GM04504 (cell line): Measurements from ENCODE around the gene NFKBIA.
"Not testable (repeated sequence)": the region's sequence is repeated elsewhere in the genome, so short reads cannot be mapped to it uniquely, and the experiment has no call there.

Source experiments
- DNase-seq: peaks from one replicate; pipeline ENCODE4 v3.0.0-alpha.2; 2012; ENCODE audit warnings: low read depth

NFKBIA gene

GRCh38 chr14:35368139-35368460, 36.4 kb downstream of the NFKBIA start:
- DNase-seq: no peak

GRCh38 chr14:35367056-35367372, 37.5 kb downstream of the NFKBIA start:
- DNase-seq: no peak

- no peak for DNase-seq
These were observed 38.0 kb downstream of the NFKBIA start for GRCh38 chr14:35366521-35366976.

GRCh38 chr14:35366056-35366451, 38.5 kb downstream of the NFKBIA start:
- DNase-seq: no peak

GRCh38 chr14:35365130-35366055, 39.2 kb downstream of the NFKBIA start:
- no peak for DNase-seq

- no peak for DNase-seq
These were observed 41.6 kb downstream of the NFKBIA start for GRCh38 chr14:35362911-35363374.

- no peak for DNase-seq
These were observed 42.1 kb downstream of the NFKBIA start for GRCh38 chr14:35362450-35362849.

- no peak for DNase-seq
These were observed 43.4 kb downstream of the NFKBIA start for GRCh38 chr14:35361141-35361480.

GRCh38 chr14:35359655-35360054, 44.9 kb downstream of the NFKBIA start:
- DNase-seq: not testable (repeated sequence)

- DNase-seq: no peak
These were observed 48.3 kb downstream of the NFKBIA start for GRCh38 chr14:35355981-35356841.

GRCh38 chr14:35355235-35355634, 49.3 kb downstream of the NFKBIA start:
- DNase-seq: not testable (repeated sequence)

- DNase-seq: no peak
These were observed 51.0 kb downstream of the NFKBIA start for GRCh38 chr14:35353409-35354172.

- DNase-seq: no peak
These were observed 52.0 kb downstream of the NFKBIA start for GRCh38 chr14:35352274-35353233.

GRCh38 chr14:35351897-35352273, 52.7 kb downstream of the NFKBIA start:
- no peak for DNase-seq
